HG02981 (cell line): ENCODE data around the gene JAG2.
"Not testable (repeated sequence)": the region's sequence is repeated elsewhere in the genome, so short reads cannot be mapped to it uniquely, and the experiment has no call there.

Source experiments
- ATAC-seq: cut with Tn5 transposase; IDR thresholded peaks from one replicate; pipeline ENCODE4 v1.9.1; 2021; ENCODE audit warnings: mild to moderate bottlenecking, moderate library complexity; ENCODE audit not compliant: unreplicated experiment

The JAG2 gene

GRCh38 chr14:105123064-105123665 lies 45.4 kb downstream of the JAG2 start:
- ATAC-seq = no peak

- no peak for ATAC-seq
Measured at GRCh38 chr14:105120056-105120455, 48.5 kb downstream of the JAG2 start.

- ATAC-seq = no peak
Measured at GRCh38 chr14:105119408-105120025, 49.1 kb downstream of the JAG2 start.

- no peak for ATAC-seq
Measured at GRCh38 chr14:105118646-105119407, 49.7 kb downstream of the JAG2 start.

- ATAC-seq = no peak
Measured at GRCh38 chr14:105117710-105118385, 50.7 kb downstream of the JAG2 start.

GRCh38 chr14:105117257-105117646 lies 51.3 kb downstream of the JAG2 start:
- ATAC-seq = no peak

GRCh38 chr14:105116451-105117256 lies 51.9 kb downstream of the JAG2 start:
- ATAC-seq = no peak

- not testable (repeated sequence) for ATAC-seq
Measured at GRCh38 chr14:105109243-105109642, 59.3 kb downstream of the JAG2 start.

GRCh38 chr14:105108516-105108864 lies 60.1 kb downstream of the JAG2 start:
- ATAC-seq = no peak

- no peak for ATAC-seq
Measured at GRCh38 chr14:105107781-105108515, 60.6 kb downstream of the JAG2 start.

GRCh38 chr14:105107351-105107750 lies 61.2 kb downstream of the JAG2 start:
- ATAC-seq = no peak

GRCh38 chr14:105105158-105105557 lies 63.4 kb downstream of the JAG2 start:
- no peak for ATAC-seq

- ATAC-seq = no peak
Measured at GRCh38 chr14:105102893-105103292, 65.7 kb downstream of the JAG2 start.

- ATAC-seq = no peak
Measured at GRCh38 chr14:105102361-105102870, 66.2 kb downstream of the JAG2 start.

GRCh38 chr14:105100910-105101309 lies 67.7 kb downstream of the JAG2 start:
- no peak for ATAC-seq

- ATAC-seq = no peak
Measured at GRCh38 chr14:105099778-105100177, 68.8 kb downstream of the JAG2 start.

GRCh38 chr14:105098316-105098715 lies 70.3 kb downstream of the JAG2 start:
- ATAC-seq = no peak

- ATAC-seq = no peak
Measured at GRCh38 chr14:105097794-105098127, 70.8 kb downstream of the JAG2 start.

- no peak for ATAC-seq
Measured at GRCh38 chr14:105096206-105096875, 72.2 kb downstream of the JAG2 start.
